Endothelial cell of umbilical vein (primary cell): ENCODE data around the gene NTN1. TPM values are rescaled to one million over a fixed set of nuclear protein-coding genes. Genes with fewer than 3 reads are reported as not detected.
"Not testable (repeated sequence)": the region's sequence is repeated elsewhere in the genome, so short reads cannot be mapped to it uniquely, and the experiment has no call there.

ENCODE experiments used
- BruUV-seq: library from RNA; stranded (reverse); fragments of 400-500 nt; replicated peaks from 2 replicates; lab custom pipeline; 2021; lab: Mats Ljungman, UMichigan
- CTCF ChIA-PET: fragments of 300-600, 350-600 bp; sonication (Branson Sonifier 250); formaldehyde crosslinking; loops from one replicate; lab custom pipeline; 2021; ENCODE audit warnings: antibody characterized with exemption, inconsistent platforms; lab: Charles Lee
- POLR2A ChIA-PET: fragments of 300-600, 350-600 bp; sonication (Branson Sonifier 250); formaldehyde crosslinking; loops from one replicate; lab custom pipeline; 2021; ENCODE audit warnings: antibody characterized with exemption, inconsistent platforms; lab: Charles Lee
- DNase-seq: peaks from one replicate; pipeline ENCODE4 v3.0.0-alpha.2; 2011; ENCODE audit warnings: low read depth, low spot score
- FAIRE-seq: peaks from 2 replicates; lab custom pipeline; 2011; peaks lifted over from hg19 to GRCh38; lab: Jason Lieb, UNC
- H2AFZ ChIP-seq: 2 replicates; pipeline ENCODE4 v1.6.0; 2012; ENCODE audit warnings: low read depth, low read length, control low read depth, inconsistent platforms
- H3K27ac ChIP-seq: 2 replicates; pipeline ENCODE4 v1.5.1; 2011; ENCODE audit warnings: low read depth, mild to moderate bottlenecking, control low read depth, low read length, moderate library complexity; ENCODE audit not compliant: insufficient read depth
- H3K27me3 ChIP-seq, 2 experiments: 2 replicates each; pipeline versions ENCODE4 v1.6.0 to v1.6.1; 2011; ENCODE audit warnings: low read length in 2 of 2, mixed read lengths in 1 of 2; ENCODE audit not compliant: control insufficient read depth in 2 of 2, insufficient read depth in 2 of 2
- H3K36me3 ChIP-seq, 2 experiments: 2 replicates in 1 of 2; 3 replicates in 1 of 2; pipeline ENCODE4 v1.5.1; 2011; ENCODE audit warnings: low read length in 2 of 2, mild to moderate bottlenecking in 1 of 2, moderate library complexity in 1 of 2; ENCODE audit not compliant: control insufficient read depth in 2 of 2, insufficient read depth in 2 of 2; ENCODE audit errors: extremely low read depth in 1 of 2
- H3K4me1 ChIP-seq: 3 replicates; pipeline ENCODE4 v1.5.1; 2011; ENCODE audit warnings: mild to moderate bottlenecking, low read length; ENCODE audit not compliant: control insufficient read depth, insufficient read depth; ENCODE audit errors: extremely low read depth
- H3K4me2 ChIP-seq: 2 replicates; pipeline ENCODE4 v1.6.1; 2011; ENCODE audit warnings: low read length, control low read depth, mixed read lengths; ENCODE audit not compliant: insufficient read depth
- H3K4me3 ChIP-seq, 3 experiments: fragments of 200-600 bp in 1 of 3; sonication (generic), shearing (Covaris generic) in 1 of 3; replicated peaks in 1 of 3; 2 replicates each; pipeline ENCODE4 v1.5.1; 2011 to 2016; ENCODE audit warnings: control low read depth in 3 of 3, low read length in 3 of 3, mild to moderate bottlenecking in 2 of 3, inconsistent platforms in 1 of 3, low read depth in 1 of 3, moderate library complexity in 1 of 3; ENCODE audit not compliant: insufficient read depth in 1 of 3
- H3K79me2 ChIP-seq: 2 replicates; pipeline ENCODE4 v1.6.0; 2012; ENCODE audit warnings: low read length, inconsistent platforms; ENCODE audit not compliant: control insufficient read depth, insufficient read depth
- H3K9ac ChIP-seq: replicated peaks from 2 replicates; pipeline ENCODE3; 2011; ENCODE audit warnings: low read length, control low read depth; ENCODE audit not compliant: insufficient read depth; ENCODE audit errors: extremely low read depth
- H3K9me1 ChIP-seq: replicated peaks from 3 replicates; pipeline ENCODE4 v1.6.0; 2011; ENCODE audit warnings: mild to moderate bottlenecking, low read length; ENCODE audit not compliant: control insufficient read depth, insufficient read depth; ENCODE audit errors: extremely low read depth
- H3K9me3 ChIP-seq: replicated peaks from 2 replicates; pipeline ENCODE4 v1.5.1; 2012; ENCODE audit warnings: low read length, inconsistent platforms; ENCODE audit not compliant: control insufficient read depth, insufficient read depth
- H4K20me1 ChIP-seq: replicated peaks from 2 replicates; pipeline ENCODE3; 2011; ENCODE audit warnings: mild to moderate bottlenecking, low read length; ENCODE audit not compliant: control insufficient read depth, insufficient read depth; ENCODE audit errors: extremely low read depth
- CTCF ChIP-seq, 2 donors: IDR thresholded peaks; 1 replicate in 1 of 2; 2 replicates in 1 of 2; pipeline ENCODE4 v1.5.1; 2011; ENCODE audit warnings: low read length in 2 of 2, mild to moderate bottlenecking in 2 of 2, moderate library complexity in 2 of 2, control low read depth in 1 of 2, inconsistent platforms in 1 of 2, low read depth in 1 of 2; ENCODE audit not compliant: insufficient read depth in 1 of 2; ENCODE audit errors: extremely low read depth in 1 of 2
- EZH2 ChIP-seq: IDR thresholded peaks from 2 replicates; pipeline ENCODE4 v1.6.1; 2012; ENCODE audit warnings: borderline replicate concordance, low read depth, mild to moderate bottlenecking, moderate library complexity, low read length, inconsistent platforms; ENCODE audit not compliant: severe bottlenecking
- FOS ChIP-seq: IDR thresholded peaks from 2 replicates; pipeline ENCODE4 v1.6.1; 2011; ENCODE audit warnings: mild to moderate bottlenecking, low read length, moderate library complexity, borderline replicate concordance; ENCODE audit not compliant: insufficient read depth
- GATA2 ChIP-seq: IDR thresholded peaks from 2 replicates; pipeline ENCODE4 v1.7.0; 2011; ENCODE audit warnings: low read depth, mild to moderate bottlenecking, moderate library complexity, mixed read lengths, low read length; ENCODE audit not compliant: insufficient read length, insufficient read depth
- JUN ChIP-seq: IDR thresholded peaks from 2 replicates; pipeline ENCODE4 v1.6.1; 2011; ENCODE audit warnings: borderline replicate concordance, low read depth; ENCODE audit not compliant: insufficient read length, insufficient read depth
- MYC ChIP-seq: IDR thresholded peaks from one replicate; pipeline ENCODE4 v1.6.1; 2011; ENCODE audit warnings: mild to moderate bottlenecking, low read depth, low read length
- POLR2A ChIP-seq: IDR thresholded peaks from 2 replicates; pipeline ENCODE4 v1.6.1; 2012; ENCODE audit warnings: low read depth, mild to moderate bottlenecking, control low read depth, low read length
- POLR2AphosphoS5 ChIP-seq: IDR thresholded peaks from 2 replicates; pipeline ENCODE4 v1.6.1; 2012; ENCODE audit warnings: low read depth, mild to moderate bottlenecking, control low read depth, low read length, moderate library complexity; ENCODE audit not compliant: insufficient read depth
- dilution Hi-C: fragments of 300-500 bp; cut with MboI; formaldehyde crosslinking; loops from one replicate; pipeline ENCODE4 v1.15.0; 2019; ENCODE audit warnings: low sequenced_read_pairs; ENCODE audit not compliant: extremely low pct_ligation_motif_present
- intact Hi-C: fragments of 100-400 bp; cut with micrococcal nuclease; formaldehyde crosslinking; loops from one replicate; pipeline ENCODE4 v1.10.0; 2022
- polyA plus RNA-seq, 4 experiments: library from polyadenylated mRNA; depleted of rRNA in 3 of 4; stranded (reverse) in 3 of 4; unstranded in 1 of 4; fragments of >200 nt; gene quantifications; 2 replicates each; pipeline versions ENCODE4 v1.2.1 to v1.2.3, GENCODE V29; 2011 to 2012; ENCODE audit warnings: missing spikeins in 1 of 4
- total RNA-seq: library from RNA; stranded (reverse); gene quantifications from 2 replicates; pipeline ENCODE4 v1.2.3, GENCODE V29; 2021
- TF ChIP-seq, protein P1 (sequence below): IDR thresholded peaks from 2 replicates; pipeline ENCODE4 v1.6.1; 2011; ENCODE audit not compliant: insufficient read depth, insufficient read length

NTN1 gene
- total and polyA plus RNA-seq, 2 donors (not counting 3 experiments of a cell fraction or from before 2014, with no cell fraction given), result 0.10 to 0.18 TPM

GRCh38 chr17:9151091-9151490 is 129.8 kb downstream of the NTN1 start:
- no peak overlapping the region for H3K27ac ChIP-seq
- no peak for FAIRE-seq

DNA sequence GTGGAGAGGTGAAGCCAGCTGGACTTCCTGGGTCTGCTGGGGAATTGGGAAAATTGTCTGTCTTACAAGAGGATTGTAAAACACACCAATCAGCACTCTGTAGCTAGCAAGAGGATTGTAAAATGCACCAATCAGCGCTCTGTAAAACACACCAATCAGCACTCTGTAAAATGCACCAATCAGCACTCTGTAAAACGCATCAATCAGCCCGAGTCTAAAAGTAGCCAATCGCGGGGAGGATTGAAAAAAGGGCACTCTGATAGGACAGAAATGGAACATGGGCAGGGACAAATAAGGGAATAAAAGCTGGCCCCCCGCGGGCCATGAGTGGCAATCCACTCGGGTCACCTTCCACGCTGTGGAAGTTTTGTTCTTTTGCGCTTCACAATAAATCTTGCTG is 130.4 kb downstream of the NTN1 start:
- H4K20me1 ChIP-seq, dilution Hi-C loops, FAIRE-seq, H3K4me3 ChIP-seq, POLR2A ChIA-PET, BruUV-seq, H3K9me3 ChIP-seq, intact Hi-C loops, H3K4me2 ChIP-seq, H3K79me2 ChIP-seq, H3K27ac ChIP-seq, DNase-seq, H2AFZ ChIP-seq, H3K27me3 ChIP-seq, H3K4me1 ChIP-seq, H3K9ac ChIP-seq, H3K9me1 ChIP-seq, CTCF ChIA-PET, H3K36me3 ChIP-seq: not testable (repeated sequence)

More at GRCh38 chr17:9151091-9151490, 129.8 kb downstream of the NTN1 start:
- no peak for TF ChIP-seq FOS
- no peak for TF ChIP-seq POLR2A
- no peak for TF ChIP-seq POLR2AphosphoS5
- TF ChIP-seq, protein P1, sequence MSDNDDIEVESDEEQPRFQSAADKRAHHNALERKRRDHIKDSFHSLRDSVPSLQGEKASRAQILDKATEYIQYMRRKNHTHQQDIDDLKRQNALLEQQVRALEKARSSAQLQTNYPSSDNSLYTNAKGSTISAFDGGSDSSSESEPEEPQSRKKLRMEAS, result no peak
- no peak for TF ChIP-seq JUN
- TF ChIP-seq CTCF (IDR thresholded peaks at IDR 0.05; ENCODE audit: extremely low read depth in 1 of 2, insufficient read depth in 1 of 2, low read depth in 1 of 2, low read length in 2 of 2), result no peak
- TF ChIP-seq EZH2, result no peak
- TF ChIP-seq GATA2, result no peak
- TF ChIP-seq MYC, result no peak
- BruUV-seq, result no TSS peak
- POLR2A ChIA-PET, result no interaction called here
- no peaks in the 10 kb centered on the region for H3K27me3 ChIP-seq
- H4K20me1 ChIP-seq, result no peaks in the 10 kb centered on the region
- H3K4me3 ChIP-seq, result no peak overlapping the region
- no peaks in the 10 kb centered on the region for H3K4me1 ChIP-seq
- H3K36me3 ChIP-seq, result no peaks in the 10 kb centered on the region
- H3K4me2 ChIP-seq, result no peak overlapping the region
- dilution Hi-C loops, result no loop called here
- no peaks in the 10 kb centered on the region for H3K79me2 ChIP-seq
- DNase-seq, result no peak
- no peak overlapping the region for H3K9ac ChIP-seq
- intact Hi-C loops, result no loop called here
- H3K9me3 ChIP-seq, result no peaks in the 10 kb centered on the region
- no peak overlapping the region for H2AFZ ChIP-seq
- no peaks in the 10 kb centered on the region for H3K9me1 ChIP-seq
- CTCF ChIA-PET, result no interaction called here
